ENCODE results near the gene SLC9A9. TPM values are rescaled to one million over a fixed set of nuclear protein-coding genes. Genes with fewer than 3 reads are reported as not detected.

SLC9A9 gene
- total and polyA plus RNA-seq, 10 of the 15 experiments (the other 5 are each of a cell fraction or from before 2014, with no cell fraction given): 3.5 to 14.2 (median 9.3) TPM

GRCh38 chr3:143847787-143848631, at the start of gene SLC9A9 (continued):
- no peak for TF ChIP-seq MLLT1 (IDR thresholded peaks at IDR 0.05)
- TF ChIP-seq ASH2L (IDR thresholded peaks at IDR 0.05; ENCODE audit: borderline replicate concordance, low read depth): no peak
- no peak for TF ChIP-seq ZBTB4 (CRISPR knock-in tag; IDR thresholded peaks at IDR 0.05)
- no peak for TF ChIP-seq ATF3 (IDR thresholded peaks at IDR 0.05; ENCODE audit: borderline replicate concordance, extremely low read depth, low read depth, low read length)
- no peak for TF ChIP-seq PAX5 (IDR thresholded peaks at IDR 0.05; ENCODE audit: borderline replicate concordance, low read depth, low read length)
- TF ChIP-seq RAD51 (IDR thresholded peaks at IDR 0.05): no peak
- no peak for TF ChIP-seq MEF2B (IDR thresholded peaks at IDR 0.05; ENCODE audit: partially characterized antibody, poor library complexity, severe bottlenecking)
- TF ChIP-seq ZSCAN29 (IDR thresholded peaks at IDR 0.05): no peak
- TF ChIP-seq ATF2 (IDR thresholded peaks at IDR 0.05; ENCODE audit: low read length): 0 out of 2 replicates have a peak, but pooled peaks have one; percentile 30
- no peak for TF ChIP-seq EP300 (IDR thresholded peaks at IDR 0.05; ENCODE audit: borderline replicate concordance in 1 of 2, control insufficient read depth in 1 of 2, low read depth in 2 of 2, low read length in 2 of 2)
- TF ChIP-seq SIN3A (IDR thresholded peaks at IDR 0.05; ENCODE audit: low read depth, low read length): no peak
- TF ChIP-seq ZNF384 (IDR thresholded peaks at IDR 0.05; ENCODE audit: borderline replicate concordance, low read depth, low read length): no peak
- TF ChIP-seq NFXL1 (IDR thresholded peaks at IDR 0.05; ENCODE audit: borderline replicate concordance): no peak
- TF ChIP-seq CBX3 (IDR thresholded peaks at IDR 0.05; ENCODE audit: borderline replicate concordance, low read depth): no peak
- no peak for TF ChIP-seq BMI1 (IDR thresholded peaks at IDR 0.05; ENCODE audit: borderline replicate concordance)
- no peak for TF ChIP-seq TCF12 (IDR thresholded peaks at IDR 0.05; ENCODE audit: low read depth, low read length)
- no peak for TF ChIP-seq SUPT20H (IDR thresholded peaks at IDR 0.05; ENCODE audit: borderline replicate concordance, control insufficient read depth, low read depth, low read length)
- TF ChIP-seq RAD21 (IDR thresholded peaks at IDR 0.05; ENCODE audit: insufficient read depth, low read depth, low read length): no peak
- no peak; the same call in 1 of the 2 replicates for TF ChIP-seq CREM (IDR thresholded peaks at IDR 0.05; ENCODE audit: low read depth)
- TF ChIP-seq CREB1 (IDR thresholded peaks at IDR 0.05; ENCODE audit: low read depth): no peak
- TF ChIP-seq ZNF274 (IDR thresholded peaks at IDR 0.05; ENCODE audit: insufficient read depth, insufficient read length): no peak
